Left ventricle myocardium inferior (tissue), 1 donor: ENCODE results near the gene CENPA. TPM values are rescaled to one million over a fixed set of nuclear protein-coding genes. Genes with fewer than 3 reads are reported as not detected.
"Not testable (repeated sequence)": the region's sequence is repeated elsewhere in the genome, so short reads cannot be mapped to it uniquely, and the experiment has no call there.

Source experiments
- DNase-seq: peaks from one replicate; pipeline ENCODE4 v3.0.0-alpha.2; 2020
- H3K27ac ChIP-seq: fragments of 200-600 bp; replicated peaks from 2 replicates; pipeline ENCODE4 v1.8.0; 2021
- H3K27me3 ChIP-seq: fragments of 200-600 bp; 2 replicates; pipeline ENCODE4 v1.8.0; 2021; ENCODE audit warnings: low read depth
- H3K36me3 ChIP-seq: fragments of 200-600 bp; 2 replicates; pipeline ENCODE4 v1.8.0; 2021
- H3K4me1 ChIP-seq: fragments of 200-600 bp; 2 replicates; pipeline ENCODE4 v1.8.0; 2021
- H3K4me3 ChIP-seq: fragments of 200-600 bp; 2 replicates; pipeline ENCODE4 v1.8.0; 2021; ENCODE audit warnings: mild to moderate bottlenecking, moderate library complexity
- H3K9me3 ChIP-seq: fragments of 200-600 bp; replicated peaks from 2 replicates; pipeline ENCODE4 v1.8.0; 2021
- intact Hi-C: fragments of 100-400 bp; cut with micrococcal nuclease; formaldehyde crosslinking; loops from one replicate; pipeline ENCODE4 v1.11.0; 2022
- total RNA-seq: library from RNA; stranded (reverse); fragmentation: NEBNext Ultra II Directional; extraction: Animal tissue kit (Norgen Biotek cat#: 25700); gene quantifications from one replicate; pipeline ENCODE4 v1.2.1, GENCODE V29; 2021
- TF ChIP-seq, protein P1 (sequence below): fragments of 200-600 bp; IDR thresholded peaks from 2 replicates; pipeline ENCODE4 v1.8.0; 2021; ENCODE audit warnings: antibody characterized with exemption, mild to moderate bottlenecking, borderline replicate concordance
- donor health status: DM: no; HTN: yes; CAD: no; lungs with severe emphysema.

Gene CENPA
- total RNA-seq, 1 donor from 2014 or later, result 2.5 TPM

DNA sequence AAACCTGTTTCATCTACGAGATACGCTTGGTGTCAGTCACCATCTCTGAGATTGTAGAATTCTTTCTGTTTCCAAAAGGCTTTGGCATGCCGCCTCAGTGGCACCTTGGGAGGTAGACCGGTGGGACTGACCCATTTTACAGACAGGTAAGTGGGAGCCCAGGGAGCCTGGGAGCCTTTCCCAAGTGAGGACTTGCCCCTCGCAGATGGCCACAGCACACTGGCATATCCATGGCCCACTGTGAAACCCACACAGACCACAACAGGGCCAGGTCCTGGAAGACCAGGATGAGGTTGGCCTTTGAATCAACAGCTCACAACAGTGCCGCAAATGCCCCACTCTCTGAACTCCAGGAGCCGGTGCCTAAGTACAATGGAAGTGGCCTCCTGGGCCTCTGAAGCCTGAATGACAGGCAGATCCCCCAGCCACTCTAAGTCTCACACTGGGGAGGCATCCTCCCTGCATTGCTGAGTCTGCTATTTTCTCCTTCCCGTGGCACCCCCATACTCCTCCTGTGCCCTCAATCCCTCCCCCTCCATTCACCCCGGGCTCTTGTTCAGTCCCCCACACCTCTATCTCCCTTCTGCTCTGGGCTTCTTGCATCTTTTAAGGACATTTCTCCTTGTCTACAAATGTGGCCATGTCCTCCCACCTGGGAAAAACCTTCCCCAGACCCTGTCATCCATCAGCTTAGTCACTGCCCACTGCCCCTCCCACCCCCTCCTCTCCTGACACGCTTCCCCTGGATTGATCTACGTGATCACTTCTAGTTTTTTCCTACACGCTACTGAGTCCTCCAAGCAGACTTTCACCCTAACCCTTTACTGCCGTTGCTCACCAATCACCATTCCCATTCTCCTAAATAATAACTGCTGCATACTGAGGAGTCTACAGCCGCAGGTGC lies 26.2 kb downstream of the CENPA start:
- intact Hi-C loops, result no loop called here
- Histone ChIP-seq H3K9me3 (no peaks in the 10 kb centered on the region), H3K4me1 (no peaks in the 10 kb centered on the region), H3K36me3 (no peaks in the 10 kb centered on the region), H3K27me3 (peaks cover 57% of the 10 kb centered on the region), H3K4me3 (no peak overlapping the region), H3K27ac (no peak overlapping the region)
- no peak for DNase-seq
- TF ChIP-seq, protein P1, sequence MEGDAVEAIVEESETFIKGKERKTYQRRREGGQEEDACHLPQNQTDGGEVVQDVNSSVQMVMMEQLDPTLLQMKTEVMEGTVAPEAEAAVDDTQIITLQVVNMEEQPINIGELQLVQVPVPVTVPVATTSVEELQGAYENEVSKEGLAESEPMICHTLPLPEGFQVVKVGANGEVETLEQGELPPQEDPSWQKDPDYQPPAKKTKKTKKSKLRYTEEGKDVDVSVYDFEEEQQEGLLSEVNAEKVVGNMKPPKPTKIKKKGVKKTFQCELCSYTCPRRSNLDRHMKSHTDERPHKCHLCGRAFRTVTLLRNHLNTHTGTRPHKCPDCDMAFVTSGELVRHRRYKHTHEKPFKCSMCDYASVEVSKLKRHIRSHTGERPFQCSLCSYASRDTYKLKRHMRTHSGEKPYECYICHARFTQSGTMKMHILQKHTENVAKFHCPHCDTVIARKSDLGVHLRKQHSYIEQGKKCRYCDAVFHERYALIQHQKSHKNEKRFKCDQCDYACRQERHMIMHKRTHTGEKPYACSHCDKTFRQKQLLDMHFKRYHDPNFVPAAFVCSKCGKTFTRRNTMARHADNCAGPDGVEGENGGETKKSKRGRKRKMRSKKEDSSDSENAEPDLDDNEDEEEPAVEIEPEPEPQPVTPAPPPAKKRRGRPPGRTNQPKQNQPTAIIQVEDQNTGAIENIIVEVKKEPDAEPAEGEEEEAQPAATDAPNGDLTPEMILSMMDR, result no peak

DNA sequence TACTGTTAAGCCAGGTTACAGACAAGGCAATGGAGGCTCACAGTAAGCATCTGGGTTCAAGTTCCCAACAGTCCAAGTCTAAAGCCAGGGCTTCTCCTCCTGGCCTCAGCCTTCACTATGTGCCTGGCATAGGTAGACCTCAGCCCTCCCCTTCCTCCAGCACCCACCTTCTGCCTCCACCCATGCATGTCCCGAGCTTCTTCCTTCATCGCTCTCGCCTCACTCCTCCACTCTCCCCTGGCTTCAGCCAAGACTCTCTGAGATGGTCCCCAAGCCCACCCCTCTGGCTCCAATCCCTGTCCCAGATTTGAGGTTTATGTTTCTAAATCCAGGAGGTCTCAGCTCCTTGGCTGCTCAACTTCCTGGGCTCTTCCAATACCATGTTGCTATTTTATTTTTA lies 26.9 kb downstream of the CENPA start:
- TF ChIP-seq, protein P1, result no peak
- Histone ChIP-seq H3K27me3 (peaks cover 63% of the 10 kb centered on the region), H3K4me3 (no peak overlapping the region), H3K9me3 (no peaks in the 10 kb centered on the region), H3K4me1 (no peaks in the 10 kb centered on the region), H3K27ac (no peak overlapping the region), H3K36me3 (no peaks in the 10 kb centered on the region)
- DNase-seq, result no peak
- intact Hi-C loops, result no loop called here

DNA sequence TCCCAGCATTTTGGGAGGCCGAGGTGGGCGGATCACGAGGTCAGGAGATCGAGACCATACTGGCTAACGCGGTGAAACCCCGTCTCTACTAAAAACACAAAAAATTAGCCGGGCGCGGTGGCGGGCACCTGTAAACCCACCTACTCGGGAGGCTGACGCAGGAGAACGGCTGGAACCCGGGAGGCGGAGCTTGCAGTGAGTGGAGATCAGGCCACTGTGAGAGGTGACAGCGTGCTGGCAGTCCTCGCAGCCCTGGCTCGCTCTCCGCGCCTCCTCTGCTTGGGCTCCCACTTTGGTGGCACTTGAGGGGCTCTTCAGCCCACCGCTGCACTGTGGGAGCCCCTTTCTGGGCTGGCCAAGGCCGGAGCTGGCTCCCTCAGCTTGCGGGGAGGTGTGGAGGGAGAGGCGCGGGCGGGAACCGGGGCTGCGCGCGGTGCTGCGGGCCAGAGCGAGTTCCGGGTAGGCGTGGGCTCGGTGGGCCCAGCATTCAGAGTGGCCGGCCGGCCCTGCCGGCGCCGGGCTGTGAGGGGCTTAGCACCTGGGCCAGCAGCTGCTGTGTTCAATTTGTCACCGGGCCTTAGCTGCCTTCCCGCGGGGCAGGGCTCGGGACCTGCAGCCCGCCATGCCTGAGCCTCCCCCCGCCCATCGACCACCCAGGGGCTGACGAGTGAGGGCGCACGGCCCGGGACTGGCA lies 28.4 kb downstream of the CENPA start:
- DNase-seq, H3K4me1 ChIP-seq, H3K27ac ChIP-seq, H3K9me3 ChIP-seq, H3K36me3 ChIP-seq, intact Hi-C loops, H3K4me3 ChIP-seq: not testable (repeated sequence)
- peaks cover 64% of the 10 kb centered on the region for H3K27me3 ChIP-seq

DNA sequence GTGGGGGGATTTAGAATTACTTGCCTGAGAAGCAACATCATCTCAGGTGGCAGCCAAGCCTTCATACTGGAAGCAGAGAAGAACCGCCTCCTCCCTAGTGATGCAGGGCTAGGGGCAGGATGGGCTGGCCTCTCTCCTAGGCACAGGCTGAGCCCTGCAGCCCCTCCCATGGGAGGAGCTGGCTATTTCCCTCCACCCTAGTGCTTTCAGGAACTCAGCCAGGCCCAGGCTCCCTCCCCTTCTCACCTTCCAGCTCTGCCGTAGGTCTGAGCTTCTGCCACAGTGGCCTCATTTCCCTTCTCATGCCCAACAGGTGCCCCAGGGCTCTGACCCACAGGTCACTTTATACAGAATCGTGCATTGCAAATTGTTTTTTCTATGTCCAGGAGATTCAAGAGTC lies 31.0 kb downstream of the CENPA start:
- H3K4me1 ChIP-seq, result no peaks in the 10 kb centered on the region
- DNase-seq, result no peak
- H3K27ac ChIP-seq, result no peak overlapping the region
- H3K27me3 ChIP-seq, result peaks cover 48% of the 10 kb centered on the region
- intact Hi-C loops, result no loop called here
- H3K4me3 ChIP-seq, result no peak overlapping the region
- no peaks in the 10 kb centered on the region for H3K36me3 ChIP-seq
- TF ChIP-seq, protein P1, result no peak
- no peaks in the 10 kb centered on the region for H3K9me3 ChIP-seq

DNA sequence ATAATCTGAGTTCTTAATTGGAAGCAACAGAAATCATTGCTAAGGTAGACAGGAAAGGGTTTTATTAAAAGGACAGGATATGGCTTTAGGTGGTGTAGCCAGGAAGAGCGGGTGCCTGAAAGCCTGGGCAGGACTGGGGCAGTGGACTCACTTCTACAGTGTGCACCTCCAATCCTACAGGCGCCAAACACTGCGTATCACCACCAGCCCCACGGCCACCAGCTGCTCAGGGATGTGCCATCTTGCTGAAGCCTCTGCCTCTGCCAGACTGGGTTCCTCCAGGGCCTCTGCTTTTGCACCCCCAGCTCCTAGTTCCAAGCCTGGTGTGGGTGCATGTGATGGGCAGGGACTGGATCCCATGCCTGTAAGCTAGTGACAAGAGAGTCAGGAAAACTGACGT lies 32.4 kb downstream of the CENPA start:
- no peaks in the 10 kb centered on the region for H3K36me3 ChIP-seq
- no peak overlapping the region for H3K27ac ChIP-seq
- H3K4me3 ChIP-seq, result no peak overlapping the region
- H3K27me3 ChIP-seq, result peaks cover 34% of the 10 kb centered on the region
- no peak for DNase-seq
- TF ChIP-seq, protein P1, result no peak
- intact Hi-C loops, result no loop called here
- H3K9me3 ChIP-seq, result no peaks in the 10 kb centered on the region
- no peaks in the 10 kb centered on the region for H3K4me1 ChIP-seq

DNA sequence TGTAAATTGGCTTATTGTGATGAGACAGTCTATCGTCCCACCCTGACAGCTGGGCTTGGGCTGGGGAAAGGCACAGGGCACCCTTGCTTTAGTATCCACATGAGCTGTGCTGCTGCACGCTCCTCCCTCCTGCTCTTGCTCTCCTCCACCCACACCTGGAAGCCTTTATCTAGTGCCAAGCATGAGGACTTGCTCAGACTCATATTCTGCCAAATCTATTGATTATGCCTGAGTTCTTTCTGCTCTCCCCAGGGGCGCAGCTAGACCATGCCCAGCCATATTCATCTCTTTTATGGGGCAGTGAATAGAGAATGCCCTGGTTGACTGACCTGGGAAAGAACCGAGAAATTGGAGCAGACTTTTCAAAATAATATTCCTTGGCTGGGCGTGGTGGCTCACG lies 33.1 kb downstream of the CENPA start:
- peaks cover 27% of the 10 kb centered on the region for H3K27me3 ChIP-seq
- H3K27ac ChIP-seq, result no peak overlapping the region
- no peaks in the 10 kb centered on the region for H3K4me1 ChIP-seq
- no peak overlapping the region for H3K4me3 ChIP-seq
- TF ChIP-seq, protein P1, result no peak
- H3K9me3 ChIP-seq, result no peaks in the 10 kb centered on the region
- intact Hi-C loops, result no loop called here
- H3K36me3 ChIP-seq, result no peaks in the 10 kb centered on the region
- DNase-seq, result no peak
